Left renal cortex interstitium (tissue), 4 donors: ENCODE results near the gene SORD. TPM values are rescaled to one million over a fixed set of nuclear protein-coding genes. Genes with fewer than 3 reads are reported as not detected.
"Not testable (repeated sequence)": the region's sequence is repeated elsewhere in the genome, so short reads cannot be mapped to it uniquely, and the experiment has no call there.

Source experiments
- DNase-seq, 4 donors: peaks; one replicate each; pipeline ENCODE4 v3.0.0-alpha.2; 2013; ENCODE audit warnings: low read depth in 4 of 4, low spot score in 2 of 4, missing footprints in 1 of 4
- polyA plus RNA-seq, 4 donors: library from polyadenylated mRNA; unstranded; fragments of 120-200 nt; gene quantifications; one replicate each; pipeline ENCODE4 v1.2.1, GENCODE V29; 2013; ENCODE audit not compliant: insufficient read length in 4 of 4

SORD gene
- polyA plus RNA-seq: 10 to 100 TPM; 26.5 to 40.5 (median 38.7) TPM

DNA sequence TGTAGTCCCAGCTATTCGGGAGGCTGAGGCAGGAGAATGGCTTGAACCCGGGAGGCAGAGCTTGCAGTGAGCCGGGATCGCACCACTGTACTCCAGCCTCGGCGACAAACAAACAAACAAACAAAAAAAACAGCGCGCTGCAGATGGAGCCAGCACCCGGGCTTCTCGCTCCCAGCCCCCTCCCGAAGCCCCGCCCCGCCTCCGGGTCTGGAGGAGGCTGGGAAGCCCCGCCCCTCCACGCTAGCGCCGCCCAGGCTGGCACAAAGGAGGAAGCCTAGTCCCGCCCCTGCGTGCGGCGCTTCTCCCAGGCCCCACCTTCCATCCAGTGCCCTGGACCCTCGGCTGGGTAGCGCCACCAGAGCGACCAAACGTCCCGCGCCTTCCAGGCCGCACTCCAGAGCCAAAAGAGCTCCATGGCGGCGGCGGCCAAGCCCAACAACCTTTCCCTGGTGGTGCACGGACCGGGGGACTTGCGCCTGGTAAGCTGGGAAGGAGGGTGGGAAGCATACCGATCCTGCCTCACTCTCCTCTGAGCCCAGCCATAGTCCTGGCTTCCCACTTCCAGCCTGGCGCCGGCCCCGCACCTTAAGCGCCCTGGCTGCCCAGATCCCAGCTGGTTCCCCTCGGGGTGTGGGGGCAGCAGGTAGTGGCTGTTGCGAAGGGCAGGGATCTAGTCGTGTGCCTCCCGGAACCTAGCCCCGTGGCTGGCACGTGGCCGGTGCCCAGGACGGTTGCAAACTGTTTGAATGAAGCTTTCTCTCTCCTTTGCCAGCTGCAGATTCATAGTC lies at the start of gene SORD:
Gene SORD, plus strand, starts transcription at position 325 of the 788 bp plus-strand sequence. Its CDS starts 89 bp downstream, at position 414.
- DNase-seq: peak; percentile 67 to 92 (median 82)

DNA sequence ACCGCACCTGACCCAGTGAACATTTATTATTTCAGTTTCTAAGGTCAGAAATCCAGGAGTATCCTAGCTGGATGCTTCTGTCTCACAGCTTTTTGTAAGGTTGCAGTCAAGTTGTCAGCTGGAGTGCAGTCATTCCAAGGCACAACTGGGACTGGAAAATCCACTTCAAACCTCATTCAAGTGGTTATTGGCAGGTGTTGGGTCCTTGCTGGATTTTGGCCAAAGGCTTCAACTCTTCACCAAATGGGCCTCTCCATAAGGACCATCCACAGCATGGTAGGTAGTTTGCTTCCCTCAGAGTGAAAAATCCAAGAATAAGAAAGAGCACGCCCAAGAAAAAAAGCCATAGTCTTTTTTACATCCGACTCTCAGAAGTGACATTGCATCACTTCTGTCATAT lies 46.8 kb upstream of the SORD start:
- not testable (repeated sequence) for DNase-seq

DNA sequence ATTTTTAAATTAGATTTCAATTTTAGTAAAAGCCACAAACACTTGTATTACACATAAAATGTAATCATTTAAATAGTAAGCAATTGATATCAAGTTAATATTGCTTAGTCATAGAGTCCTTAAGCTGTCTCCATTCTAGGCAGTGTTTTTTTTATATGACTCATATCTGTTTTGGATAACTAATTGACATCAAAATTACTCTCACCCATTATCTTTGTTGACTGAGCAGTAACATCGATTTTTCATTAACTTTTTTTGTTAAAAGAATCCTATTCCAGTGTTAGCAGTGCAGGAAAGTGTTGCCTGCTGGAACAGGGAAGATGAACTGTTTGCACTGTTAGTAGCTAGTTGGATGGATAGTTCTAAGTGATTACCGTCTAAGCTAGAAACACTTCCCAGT lies 45.2 kb upstream of the SORD start:
- not testable (repeated sequence) for DNase-seq

DNA sequence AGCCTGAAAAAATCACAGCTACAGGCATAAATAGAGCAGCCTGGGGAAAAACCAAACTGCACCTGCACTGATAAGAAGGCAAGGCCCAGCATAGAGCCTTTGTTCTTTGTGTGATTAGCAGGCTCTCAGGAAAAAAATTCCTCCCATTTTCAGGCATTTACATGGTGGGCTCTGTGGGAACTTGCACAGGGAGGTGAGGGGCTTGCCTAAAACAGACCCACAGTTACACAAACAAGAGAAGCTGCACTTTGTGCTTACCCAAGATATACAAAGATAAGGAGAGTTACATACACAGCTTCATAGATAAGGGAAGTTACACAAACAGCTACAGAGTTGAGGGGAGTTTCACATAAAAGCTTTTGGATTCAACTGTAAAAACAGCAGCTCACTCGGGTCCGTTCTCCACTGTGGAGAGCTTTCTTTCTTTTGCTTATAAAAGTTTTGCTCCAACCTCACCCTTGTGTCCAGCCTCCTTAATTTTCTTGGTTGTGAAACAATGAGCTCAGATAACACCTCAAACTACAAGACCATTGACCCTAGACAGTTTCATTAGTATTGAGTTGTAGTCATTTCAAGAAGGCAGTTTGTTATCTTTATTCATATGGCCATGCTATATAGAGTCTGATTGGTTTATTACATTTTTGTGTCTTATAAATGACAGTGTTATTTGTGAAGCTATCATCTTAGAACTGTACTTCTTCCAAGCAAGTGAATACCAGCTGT lies 43.2 kb upstream of the SORD start:
- not testable (repeated sequence) for DNase-seq

DNA sequence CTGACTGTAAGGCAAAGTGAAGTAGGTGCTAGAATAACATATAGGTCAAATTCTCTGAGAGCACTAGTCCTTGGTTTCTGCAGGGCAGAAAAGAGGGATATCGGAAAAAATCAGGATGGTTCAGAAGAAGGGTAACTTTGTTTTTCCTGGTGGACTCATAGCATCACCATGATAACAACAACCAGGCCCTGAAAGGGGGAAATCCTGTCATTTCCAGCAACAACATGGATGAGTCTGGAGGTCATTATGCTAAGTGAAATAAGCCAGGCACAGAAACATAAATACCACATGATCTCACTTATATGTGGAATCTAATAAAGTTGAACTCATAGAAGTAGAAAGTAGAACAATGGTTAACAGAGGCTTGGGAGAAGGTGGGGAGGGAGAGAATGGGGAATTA lies 38.9 kb upstream of the SORD start:
- DNase-seq: not testable (repeated sequence)

DNA sequence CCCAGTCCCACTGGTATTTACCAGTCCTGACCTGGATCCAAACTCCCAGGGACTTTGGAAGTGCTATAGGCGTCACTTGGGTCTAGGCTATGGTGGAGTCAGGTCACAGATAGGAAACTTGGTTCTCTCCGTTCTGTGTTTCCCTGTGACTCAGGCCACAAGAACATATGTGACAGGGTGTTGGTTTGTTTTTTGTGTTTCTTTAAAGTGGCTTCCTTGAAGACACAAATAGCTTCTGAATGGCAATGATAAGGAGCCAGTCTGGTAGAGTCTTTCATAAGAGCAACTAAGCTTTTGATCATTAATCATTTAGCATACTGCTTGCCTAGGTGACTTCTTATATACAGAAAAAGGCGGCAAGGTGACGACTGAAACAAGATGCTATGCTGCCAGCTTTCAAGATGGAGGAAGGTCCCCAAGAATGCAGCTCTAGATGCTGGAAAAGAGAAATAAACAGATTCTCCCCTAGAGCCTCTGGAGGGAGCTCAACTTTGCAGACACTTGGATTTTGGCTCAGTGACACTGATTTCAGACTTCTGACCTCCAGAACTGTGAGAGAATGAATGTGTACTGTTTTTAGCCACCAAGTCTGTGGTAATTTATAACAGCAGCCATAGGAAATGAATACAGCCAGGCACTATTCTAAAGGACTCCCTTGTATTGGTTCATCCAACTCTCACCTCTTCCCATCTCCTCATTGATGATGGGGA lies 36.5 kb upstream of the SORD start:
- not testable (repeated sequence) for DNase-seq

DNA sequence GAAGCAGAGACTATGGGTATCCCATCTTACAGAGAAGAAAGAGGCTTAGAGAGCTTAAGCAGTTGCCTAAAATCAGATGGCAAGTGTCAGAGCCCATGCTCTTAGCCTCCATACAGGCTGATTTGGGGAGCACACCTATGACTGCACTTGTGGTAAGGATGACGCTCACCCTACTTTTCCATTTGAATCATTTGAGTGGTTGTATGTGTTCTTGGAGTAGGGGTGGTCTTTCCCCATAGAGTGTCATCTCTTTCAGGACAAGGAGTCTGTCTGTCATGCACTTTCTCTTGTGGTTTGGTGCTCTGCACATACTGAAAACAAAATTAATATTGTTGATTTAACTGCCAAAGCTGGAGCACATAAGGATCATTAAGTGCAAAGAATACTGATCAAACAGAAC lies 35.3 kb upstream of the SORD start:
- not testable (repeated sequence) for DNase-seq

DNA sequence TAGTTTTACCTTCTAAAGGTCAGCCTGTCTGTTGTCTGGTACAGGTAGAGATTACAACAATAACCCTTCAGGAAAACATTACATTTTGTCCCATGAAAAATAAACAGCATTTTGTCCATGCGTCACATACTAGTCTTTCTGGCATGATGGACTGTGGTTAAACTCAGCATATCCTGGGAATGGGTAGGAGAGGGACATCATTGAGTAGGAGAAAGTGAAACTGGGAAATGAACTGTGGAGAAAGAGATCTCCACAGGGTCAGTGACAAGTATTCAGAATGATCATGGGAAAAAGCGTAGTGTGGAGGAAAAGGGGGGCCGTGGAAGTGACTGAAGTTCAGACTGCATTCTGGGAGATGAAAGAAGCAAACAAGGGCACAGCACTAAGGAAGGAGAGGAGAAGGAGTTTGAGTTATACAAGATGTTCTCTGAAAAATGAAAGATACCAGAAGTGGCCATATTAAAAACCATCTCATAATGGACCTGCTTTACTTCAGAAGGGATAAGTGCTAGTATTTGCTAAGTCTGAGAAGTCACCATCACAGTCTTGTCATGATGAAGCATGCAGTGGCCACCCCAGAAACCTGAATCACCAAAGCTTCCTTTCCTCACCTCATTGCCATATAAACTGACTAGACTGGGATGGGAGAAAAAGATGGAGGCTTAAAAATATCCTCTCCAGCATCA lies 34.7 kb upstream of the SORD start:
- DNase-seq: not testable (repeated sequence)

DNA sequence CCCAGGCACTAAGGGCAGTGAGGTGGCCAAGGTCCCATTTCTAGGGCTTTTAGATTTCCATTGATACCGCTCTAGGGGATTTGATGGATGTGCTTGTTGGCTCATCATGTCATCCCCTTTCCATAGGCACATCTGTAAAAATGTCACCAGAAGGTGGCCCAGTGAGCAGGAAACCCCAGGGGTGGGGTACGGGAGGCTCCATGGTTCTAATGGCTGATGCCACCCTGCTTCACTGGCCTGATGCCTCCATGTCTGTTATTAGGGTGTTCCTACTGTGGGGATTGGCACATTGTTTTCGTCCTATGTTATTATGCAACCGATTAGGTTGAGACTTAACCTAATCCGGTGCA lies 34.1 kb upstream of the SORD start:
- not testable (repeated sequence) for DNase-seq

DNA sequence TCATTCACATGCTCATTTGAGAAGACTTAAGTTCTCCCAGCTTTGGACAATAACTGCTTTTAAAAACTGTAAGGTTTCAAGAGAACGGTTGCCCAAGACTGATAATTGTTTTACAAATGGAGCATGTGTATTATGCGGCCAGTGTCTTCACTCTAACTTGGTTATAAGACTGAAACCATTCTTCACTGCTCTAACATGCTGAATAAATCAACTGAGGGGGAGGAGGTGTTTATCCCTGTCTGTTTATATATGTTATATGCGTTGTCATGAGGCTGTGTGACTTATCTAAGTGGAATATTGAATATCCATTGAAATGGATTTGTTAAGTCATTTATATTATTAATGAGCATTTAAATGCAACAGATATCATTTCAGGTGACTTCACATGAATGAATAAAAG lies 25.4 kb upstream of the SORD start:
- not testable (repeated sequence) for DNase-seq

DNA sequence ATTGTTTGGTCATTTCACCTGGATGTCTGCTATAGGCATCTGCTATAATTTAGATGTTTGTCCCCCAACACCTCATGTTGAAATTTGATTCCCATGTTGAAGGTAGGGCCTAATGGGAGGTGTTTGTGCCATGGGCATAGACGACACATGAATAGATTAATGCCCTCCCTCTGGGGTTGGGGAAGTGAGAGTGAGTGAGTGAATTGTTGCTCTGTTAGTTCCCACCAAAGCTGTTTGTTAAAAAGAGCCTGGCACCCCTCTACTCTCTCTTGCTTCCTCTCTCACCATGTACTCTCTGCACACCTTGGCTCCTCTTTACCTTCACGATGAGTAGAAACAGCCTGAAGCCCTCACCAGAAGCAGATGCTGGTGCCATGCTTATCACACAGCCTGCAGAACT lies 23.9 kb upstream of the SORD start:
- no peak for DNase-seq

DNA sequence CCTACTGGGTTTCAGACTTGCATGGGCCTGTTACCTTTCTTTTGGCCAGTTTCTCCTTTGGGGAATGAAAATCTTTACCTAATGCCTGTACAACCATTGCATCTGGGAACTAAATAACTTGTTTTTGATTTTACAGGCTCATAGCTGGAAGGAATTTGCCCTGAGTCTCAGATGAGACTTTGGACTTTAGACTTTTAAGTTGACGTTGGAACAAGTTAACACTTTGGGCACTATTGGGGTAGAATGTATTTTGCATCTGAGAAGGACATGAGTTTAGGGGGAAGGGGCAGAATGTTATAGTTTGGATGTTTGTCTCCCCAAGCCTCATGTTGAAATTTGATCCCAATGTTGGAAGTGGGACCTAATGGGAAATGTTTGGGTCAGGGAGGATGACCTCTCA lies 21.8 kb upstream of the SORD start:
- not testable (repeated sequence) for DNase-seq

DNA sequence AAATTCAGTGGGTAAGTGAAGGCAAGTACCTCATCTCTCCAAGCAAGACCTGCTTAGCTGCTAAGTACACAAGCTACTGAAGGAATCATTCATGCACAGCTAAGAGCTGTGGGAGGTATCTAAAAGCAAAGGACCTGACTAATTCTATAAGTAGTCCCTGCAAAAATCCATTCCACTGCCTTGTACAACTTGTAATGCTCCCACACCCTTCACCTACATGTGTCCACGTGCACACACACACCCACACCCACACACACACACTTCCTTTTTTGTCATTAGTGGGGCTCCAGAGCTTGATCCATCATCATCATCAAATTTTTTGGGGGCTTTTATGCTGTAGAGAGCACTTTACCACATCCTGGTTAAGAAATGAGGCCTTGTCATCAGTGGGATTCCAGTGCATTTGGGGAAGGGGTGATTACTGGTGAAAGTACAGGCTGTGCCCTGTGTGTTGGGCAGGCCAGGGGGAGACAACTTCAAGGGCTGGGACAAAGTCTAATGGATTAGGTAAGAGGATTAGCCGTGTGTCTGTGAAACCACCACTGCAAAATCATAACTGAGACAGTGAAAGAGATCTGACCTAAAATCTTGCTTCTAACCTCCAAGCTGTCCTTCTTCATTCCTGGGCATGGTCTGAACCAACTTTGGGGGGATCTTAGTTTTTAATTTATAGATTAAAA lies 19.1 kb upstream of the SORD start:
- DNase-seq: not testable (repeated sequence)

DNA sequence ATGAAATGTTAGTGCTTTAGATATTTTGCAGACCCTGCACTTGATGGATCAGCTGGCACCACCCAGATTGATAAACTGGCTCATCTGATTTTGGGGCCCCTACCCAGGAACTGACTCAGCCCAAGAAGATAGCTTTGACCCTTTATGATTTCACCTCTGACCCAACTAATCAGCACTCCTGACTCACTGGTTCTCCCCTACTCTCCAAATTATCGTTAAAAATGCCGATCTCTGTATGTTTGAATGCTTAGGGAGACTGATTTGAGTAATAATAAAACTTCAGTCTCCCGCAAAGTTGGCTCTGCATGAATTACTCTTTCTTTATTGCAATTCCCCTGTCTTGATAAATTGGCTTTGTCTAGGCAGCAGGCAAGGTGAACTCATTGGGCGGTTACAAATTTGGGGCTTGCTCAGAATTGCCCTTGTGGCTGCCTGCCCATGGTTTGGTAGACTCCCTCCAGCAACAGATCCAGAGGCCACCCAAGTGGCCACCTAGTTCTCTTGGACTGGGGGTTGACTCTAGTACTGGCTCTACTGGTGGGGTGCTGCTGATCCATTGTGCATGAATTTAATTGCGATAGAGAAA lies 18.3 kb upstream of the SORD start:
- DNase-seq: not testable (repeated sequence)

DNA sequence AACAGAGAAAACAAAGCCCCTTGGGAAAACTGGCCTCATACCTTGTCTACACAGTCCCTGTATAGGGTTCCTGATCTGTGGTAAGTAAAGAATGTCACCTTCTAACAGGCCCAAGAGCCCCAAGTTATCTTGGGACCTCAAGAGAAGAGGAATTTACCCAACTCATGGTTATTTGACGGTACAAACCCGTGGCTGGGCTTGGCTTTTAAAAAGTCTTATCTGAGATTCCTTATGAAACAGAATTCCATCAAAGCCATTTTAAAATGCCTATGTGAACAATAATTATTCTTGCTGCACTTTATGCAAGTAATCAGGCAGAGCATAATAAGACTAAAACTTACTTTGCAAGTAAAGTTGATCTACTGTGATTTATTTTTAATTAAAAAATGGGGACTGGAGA lies 13.9 kb upstream of the SORD start:
- DNase-seq: no peak

DNA sequence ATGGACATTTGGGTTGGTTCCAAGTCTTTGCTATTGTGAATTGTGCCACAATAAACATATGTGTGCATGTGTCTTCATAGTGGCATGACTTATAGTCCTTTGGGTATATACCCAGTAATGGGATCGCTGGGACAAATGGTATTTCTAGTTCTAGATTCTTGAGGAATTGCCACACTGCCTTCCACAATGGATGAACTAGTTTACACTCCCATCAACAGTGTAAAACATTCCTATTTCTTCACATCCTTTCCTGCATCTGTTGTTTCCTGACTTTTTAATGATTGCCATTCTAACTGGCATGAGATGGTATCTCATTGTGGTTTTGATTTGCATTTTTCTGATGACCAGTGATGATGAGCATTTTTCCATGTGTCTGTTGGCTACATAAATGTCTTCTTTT lies 7.9 kb upstream of the SORD start:
- DNase-seq: not testable (repeated sequence)

DNA sequence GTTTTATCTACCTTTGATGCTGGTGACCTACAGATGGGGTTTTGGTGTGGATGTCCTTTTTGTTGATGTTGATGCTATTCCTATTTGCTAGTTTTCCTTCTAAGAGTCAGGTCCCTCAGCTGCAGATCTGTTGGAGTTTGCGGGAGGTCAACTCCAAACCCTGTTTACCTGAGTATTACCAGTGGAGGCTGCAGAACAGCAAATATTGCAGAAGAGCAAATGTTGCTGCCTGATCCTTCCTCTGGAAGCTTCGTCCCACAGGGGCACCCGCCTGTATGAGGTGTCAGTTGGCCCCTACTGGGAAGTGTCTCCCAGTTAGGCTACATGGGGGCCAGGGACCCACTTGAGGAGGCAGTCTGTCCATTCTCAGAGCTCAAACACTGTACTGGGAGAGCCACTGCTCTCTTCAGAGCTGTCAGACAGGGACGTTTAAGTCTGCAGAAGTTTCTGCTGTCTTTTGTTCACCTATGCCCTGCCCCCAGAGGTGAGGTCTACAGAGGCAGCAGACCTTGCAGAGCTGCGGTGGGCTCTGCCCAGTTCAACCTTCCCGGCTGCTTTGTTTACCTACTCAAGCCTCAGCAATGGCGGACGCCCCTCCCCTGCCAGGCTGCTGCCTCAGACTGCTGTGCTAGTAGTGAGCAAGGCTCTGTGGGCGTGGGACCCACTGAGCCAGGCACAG lies 2.6 kb upstream of the SORD start:
- not testable (repeated sequence) for DNase-seq

DNA sequence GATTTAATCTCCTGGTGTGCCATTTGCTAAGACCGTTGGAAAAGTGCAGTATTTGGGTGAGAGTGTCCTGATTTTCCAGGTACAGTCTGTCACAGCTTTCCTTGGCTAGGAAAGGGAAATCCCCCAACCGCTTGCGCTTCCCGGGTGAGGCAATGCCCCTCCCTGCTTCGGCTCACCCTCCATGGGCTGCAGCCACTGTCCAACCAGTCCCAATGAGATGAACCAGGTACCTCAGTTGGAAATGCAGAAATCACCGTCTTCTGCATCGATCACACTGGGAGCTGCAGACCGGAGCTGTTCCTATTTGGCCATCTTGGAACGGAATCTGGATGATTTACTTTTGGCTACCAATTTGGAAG lies 2.1 kb upstream of the SORD start:
- DNase-seq: not testable (repeated sequence)

DNA sequence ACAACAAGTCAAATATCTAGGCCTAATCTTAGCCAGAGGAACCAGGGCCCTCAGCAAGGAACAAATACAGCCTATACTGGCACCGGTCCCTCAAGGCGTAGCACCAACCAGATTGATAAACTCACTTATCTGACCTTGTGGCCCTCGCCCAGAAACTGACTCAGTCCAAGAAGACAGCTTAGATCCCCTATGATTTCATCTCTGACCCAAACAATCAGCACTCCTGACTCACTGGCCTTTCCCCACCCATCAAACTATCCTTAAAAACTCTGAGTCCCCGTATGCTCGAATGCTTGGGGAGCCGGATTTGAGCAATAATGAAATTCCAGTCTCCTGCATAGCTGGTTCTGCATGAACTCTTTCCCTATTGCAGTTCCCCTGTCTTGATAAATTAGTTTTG lies 1.6 kb upstream of the SORD start:
- DNase-seq: no peak
